ENCODE results near the gene SLIT3.

DNA sequence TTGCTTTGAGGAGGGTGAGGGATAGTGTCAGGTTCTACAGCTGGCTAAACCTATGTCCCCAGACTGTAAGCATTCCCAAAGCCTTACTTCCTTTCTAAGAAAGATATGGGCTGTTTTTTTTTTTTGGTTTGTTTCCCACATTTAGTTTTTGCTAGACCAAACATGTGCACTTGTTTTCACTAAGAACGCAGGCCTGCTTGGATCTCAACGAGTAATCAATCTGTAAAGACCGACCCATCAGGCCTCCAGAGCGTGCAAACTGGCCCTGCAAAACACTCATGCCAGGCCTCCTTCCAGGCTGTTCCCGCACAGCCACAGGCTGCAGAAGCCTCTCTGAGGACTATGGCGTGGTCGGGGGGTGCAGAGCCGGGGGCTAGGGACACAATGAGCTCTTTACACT lies 416.9 kb downstream of the SLIT3 start:
- TF ChIP-seq, protein P1, sequence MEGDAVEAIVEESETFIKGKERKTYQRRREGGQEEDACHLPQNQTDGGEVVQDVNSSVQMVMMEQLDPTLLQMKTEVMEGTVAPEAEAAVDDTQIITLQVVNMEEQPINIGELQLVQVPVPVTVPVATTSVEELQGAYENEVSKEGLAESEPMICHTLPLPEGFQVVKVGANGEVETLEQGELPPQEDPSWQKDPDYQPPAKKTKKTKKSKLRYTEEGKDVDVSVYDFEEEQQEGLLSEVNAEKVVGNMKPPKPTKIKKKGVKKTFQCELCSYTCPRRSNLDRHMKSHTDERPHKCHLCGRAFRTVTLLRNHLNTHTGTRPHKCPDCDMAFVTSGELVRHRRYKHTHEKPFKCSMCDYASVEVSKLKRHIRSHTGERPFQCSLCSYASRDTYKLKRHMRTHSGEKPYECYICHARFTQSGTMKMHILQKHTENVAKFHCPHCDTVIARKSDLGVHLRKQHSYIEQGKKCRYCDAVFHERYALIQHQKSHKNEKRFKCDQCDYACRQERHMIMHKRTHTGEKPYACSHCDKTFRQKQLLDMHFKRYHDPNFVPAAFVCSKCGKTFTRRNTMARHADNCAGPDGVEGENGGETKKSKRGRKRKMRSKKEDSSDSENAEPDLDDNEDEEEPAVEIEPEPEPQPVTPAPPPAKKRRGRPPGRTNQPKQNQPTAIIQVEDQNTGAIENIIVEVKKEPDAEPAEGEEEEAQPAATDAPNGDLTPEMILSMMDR (IDR thresholded peaks at IDR 0.05): no peak
- TF ChIP-seq POLR2A (IDR thresholded peaks at IDR 0.05): no peak
- no peak for TF ChIP-seq POLR2AphosphoS5 (IDR thresholded peaks at IDR 0.05)

All from stomach (tissue), 4 donors.